Testis (tissue), 3 donors: Measurements from ENCODE around the gene CNNM2. TPM values are rescaled to one million over a fixed set of nuclear protein-coding genes. Genes with fewer than 3 reads are reported as not detected.
A peak's percentile ranks its signal among the peaks of the same experiment; 100 is the strongest.

Experiments
- DNase-seq: peaks from one replicate; pipeline ENCODE4 v3.0.0-alpha.2; 2019
- H3K27ac ChIP-seq, 2 donors: fragments of 200-600 bp; sonication (generic); one replicate each; pipeline ENCODE4 v1.5.1; 2019
- H3K27me3 ChIP-seq: fragments of 200-600 bp; sonication (generic); one replicate; pipeline ENCODE4 v1.5.1; 2019
- H3K36me3 ChIP-seq: fragments of 200-600 bp; sonication (generic); one replicate; pipeline ENCODE4 v1.5.1; 2017; ENCODE audit warnings: low read depth; ENCODE audit errors: missing control alignments
- H3K4me1 ChIP-seq: fragments of 200-600 bp; sonication (generic); one replicate; pipeline ENCODE4 v1.5.1; 2019
- H3K4me3 ChIP-seq, 2 donors: fragments of 200-600 bp; sonication (generic); one replicate each; pipeline ENCODE4 v1.5.1; 2017 to 2019
- H3K9me3 ChIP-seq: fragments of 200-600 bp; sonication (generic); one replicate; pipeline ENCODE4 v1.5.1; 2017
- POLR2A ChIP-seq: fragments of 450-650 bp; IDR thresholded peaks from one replicate; pipeline ENCODE4 v1.6.1; 2017; ENCODE audit warnings: antibody characterized with exemption, mild to moderate bottlenecking, moderate library complexity
- WGBS, 2 donors: methylation state at CpG; one replicate each; pipeline ENCODE4 v1.1.5; 2018; 5-methylcytosine and 5-hydroxymethylcytosine counted together
- intact Hi-C: fragments of 100-400 bp; cut with DNase I; formaldehyde crosslinking; loops from one replicate; pipeline ENCODE4 v1.15.1; 2023; ENCODE audit warnings: low total_unique reads
- polyA plus RNA-seq: library from polyadenylated mRNA; stranded (reverse); fragments of 350-450 nt; fragmentation: Illumina TruSeq; extraction: RNeasy Lipid Tissue Mini Kit (QIAGEN cat#74804); gene quantifications from one replicate; pipeline ENCODE4 v1.2.3, GENCODE V29; 2014; ENCODE audit warnings: low read depth, low replicate concordance; ENCODE audit not compliant: insufficient read depth
- total RNA-seq, 2 donors: library from RNA; depleted of rRNA; stranded (reverse); fragments of >200 nt; gene quantifications; one replicate each; pipeline ENCODE4 v1.2.3, GENCODE V29; 2016
- TF ChIP-seq, protein P1 (sequence below), 3 experiments: fragments of 450-650 bp in 2 of 3; fragments of 200-600 bp in 1 of 3; sonication (generic) in 1 of 3; IDR thresholded peaks; one replicate each; pipeline ENCODE4 v1.5.1; 2016 to 2019; ENCODE audit warnings: antibody characterized with exemption in 3 of 3, mild to moderate bottlenecking in 2 of 3, moderate library complexity in 1 of 3

Gene CNNM2
- total and polyA plus RNA-seq, 3 donors from 2014 or later = 9.8 to 30.5 (median 24.2) TPM

DNA sequence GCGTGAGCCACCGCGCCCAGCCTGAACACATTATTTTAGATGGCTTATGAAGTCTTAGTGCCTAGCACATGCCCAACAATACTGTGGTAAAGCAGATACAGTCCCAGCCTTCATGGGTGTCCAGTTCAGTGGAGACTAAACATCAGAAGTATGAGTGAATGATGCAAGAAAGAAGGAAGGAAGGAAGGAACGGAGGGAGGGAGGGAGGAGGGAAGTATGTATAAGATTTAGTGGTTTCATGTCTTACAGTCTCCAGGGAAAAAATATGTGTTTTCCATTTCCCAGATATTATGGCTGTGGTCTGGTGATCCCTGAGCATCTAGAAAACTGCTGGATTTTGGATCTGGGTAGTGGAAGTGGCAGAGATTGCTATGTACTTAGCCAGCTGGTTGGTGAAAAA lies 45.9 kb upstream of the CNNM2 start:
- Histone ChIP-seq H3K27ac (no peak overlapping the region), H3K4me3 (no peak overlapping the region), H3K9me3 (no peaks in the 10 kb centered on the region), H3K27me3 (no peaks in the 10 kb centered on the region), H3K36me3 (no peaks in the 10 kb centered on the region), H3K4me1 (peaks cover 8% of the 10 kb centered on the region)
- no peak for DNase-seq
- TF ChIP-seq, protein P1, sequence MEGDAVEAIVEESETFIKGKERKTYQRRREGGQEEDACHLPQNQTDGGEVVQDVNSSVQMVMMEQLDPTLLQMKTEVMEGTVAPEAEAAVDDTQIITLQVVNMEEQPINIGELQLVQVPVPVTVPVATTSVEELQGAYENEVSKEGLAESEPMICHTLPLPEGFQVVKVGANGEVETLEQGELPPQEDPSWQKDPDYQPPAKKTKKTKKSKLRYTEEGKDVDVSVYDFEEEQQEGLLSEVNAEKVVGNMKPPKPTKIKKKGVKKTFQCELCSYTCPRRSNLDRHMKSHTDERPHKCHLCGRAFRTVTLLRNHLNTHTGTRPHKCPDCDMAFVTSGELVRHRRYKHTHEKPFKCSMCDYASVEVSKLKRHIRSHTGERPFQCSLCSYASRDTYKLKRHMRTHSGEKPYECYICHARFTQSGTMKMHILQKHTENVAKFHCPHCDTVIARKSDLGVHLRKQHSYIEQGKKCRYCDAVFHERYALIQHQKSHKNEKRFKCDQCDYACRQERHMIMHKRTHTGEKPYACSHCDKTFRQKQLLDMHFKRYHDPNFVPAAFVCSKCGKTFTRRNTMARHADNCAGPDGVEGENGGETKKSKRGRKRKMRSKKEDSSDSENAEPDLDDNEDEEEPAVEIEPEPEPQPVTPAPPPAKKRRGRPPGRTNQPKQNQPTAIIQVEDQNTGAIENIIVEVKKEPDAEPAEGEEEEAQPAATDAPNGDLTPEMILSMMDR (IDR thresholded peaks at IDR 0.05) = no peak
- no peak for TF ChIP-seq POLR2A
- intact Hi-C loops = no loop called here
- WGBS, 2 donors = 78 to 84% methylated on average over 4 of the region's 4 CpGs

DNA sequence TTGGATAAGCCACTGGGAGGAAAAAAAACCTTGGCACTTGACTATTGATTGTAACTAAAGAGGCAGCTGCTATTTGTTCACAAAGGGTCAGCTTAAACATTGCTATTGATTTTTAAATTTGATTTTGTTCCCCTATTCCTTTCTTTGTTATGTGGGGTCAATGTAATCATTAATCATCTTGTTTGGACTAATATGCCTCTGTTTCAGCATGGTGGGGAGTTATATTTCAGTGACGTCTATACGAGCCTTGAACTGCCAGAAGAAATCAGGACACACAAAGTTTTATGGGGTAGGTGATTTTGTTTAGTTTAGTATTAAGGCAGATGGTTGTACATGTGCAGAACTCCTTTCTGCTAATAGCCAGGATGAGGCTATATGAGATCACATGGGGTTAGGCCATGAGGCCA lies 41.3 kb upstream of the CNNM2 start:
- H3K27me3 ChIP-seq = no peaks in the 10 kb centered on the region
- no peak overlapping the region for H3K4me3 ChIP-seq
- TF ChIP-seq POLR2A = no peak
- TF ChIP-seq, protein P1 (IDR thresholded peaks at IDR 0.05) = no peak
- DNase-seq = no peak
- no peaks in the 10 kb centered on the region for H3K36me3 ChIP-seq
- no peaks in the 10 kb centered on the region for H3K9me3 ChIP-seq
- H3K27ac ChIP-seq = no peak overlapping the region
- H3K4me1 ChIP-seq = peaks cover 2% of the 10 kb centered on the region
- WGBS, 2 donors = 72 to 82% methylated on average over 2 of the region's 2 CpGs
- intact Hi-C loops = no loop called here

DNA sequence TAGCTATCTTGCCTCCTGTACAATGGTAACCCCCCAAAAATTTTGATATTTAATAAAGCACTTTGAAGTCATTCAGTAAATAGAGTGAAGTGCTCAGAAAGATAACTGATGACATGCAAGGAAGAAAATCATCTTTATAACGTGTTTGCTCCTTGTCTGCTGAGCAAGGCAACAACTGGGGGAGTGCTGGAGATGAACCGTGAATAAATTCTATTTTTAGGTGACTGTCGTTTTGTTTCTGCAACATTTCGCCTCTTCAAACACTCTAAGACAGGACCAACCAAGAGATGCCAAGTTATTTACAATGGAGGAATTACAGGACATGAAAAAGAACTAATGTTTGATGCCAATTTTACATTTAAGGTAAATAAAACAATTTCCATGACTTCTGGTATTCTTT lies 39.5 kb upstream of the CNNM2 start:
- TF ChIP-seq POLR2A = no peak
- TF ChIP-seq, protein P1 (IDR thresholded peaks at IDR 0.05) = no peak
- H3K36me3 ChIP-seq = no peaks in the 10 kb centered on the region
- no peak overlapping the region for H3K4me3 ChIP-seq
- H3K9me3 ChIP-seq = no peaks in the 10 kb centered on the region
- peaks cover 2% of the 10 kb centered on the region for H3K4me1 ChIP-seq
- peak overlapping the region in 1 of 2 donors; percentile 14 for H3K27ac ChIP-seq
- no peaks in the 10 kb centered on the region for H3K27me3 ChIP-seq
- DNase-seq = peak; percentile 60
- intact Hi-C loops = no loop called here
- 52 to 58% methylated on average over 4 of the region's 4 CpGs for WGBS, 2 donors

DNA sequence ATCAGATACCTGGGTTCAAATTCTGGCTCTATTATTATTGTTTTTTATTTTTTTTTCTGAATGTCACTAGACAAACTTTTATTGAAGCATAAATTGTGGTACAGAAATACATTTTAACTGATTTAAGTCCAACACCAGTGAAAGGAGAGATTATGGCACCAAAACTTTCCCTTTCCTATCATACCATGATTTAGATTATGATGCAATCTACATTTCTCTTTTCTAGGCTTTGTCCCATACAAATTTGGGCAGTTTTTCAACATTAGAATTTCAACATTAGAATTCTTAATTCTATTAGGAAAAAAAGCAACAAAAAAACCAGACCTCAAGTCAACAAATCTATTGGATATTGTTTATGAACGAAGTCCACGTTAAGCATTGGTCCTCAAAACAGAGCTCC lies 37.8 kb upstream of the CNNM2 start:
- TF ChIP-seq, protein P1 (IDR thresholded peaks at IDR 0.05) = no peak
- TF ChIP-seq POLR2A = no peak
- 87 to 92% methylated on average over 2 of the region's 2 CpGs for WGBS, 2 donors
- no peaks in the 10 kb centered on the region for H3K9me3 ChIP-seq
- intact Hi-C loops = no loop called here
- no peak overlapping the region for H3K4me3 ChIP-seq
- DNase-seq = no peak
- no peaks in the 10 kb centered on the region for H3K27me3 ChIP-seq
- H3K36me3 ChIP-seq = no peaks in the 10 kb centered on the region
- no peak overlapping the region for H3K27ac ChIP-seq
- peaks cover 2% of the 10 kb centered on the region for H3K4me1 ChIP-seq

DNA sequence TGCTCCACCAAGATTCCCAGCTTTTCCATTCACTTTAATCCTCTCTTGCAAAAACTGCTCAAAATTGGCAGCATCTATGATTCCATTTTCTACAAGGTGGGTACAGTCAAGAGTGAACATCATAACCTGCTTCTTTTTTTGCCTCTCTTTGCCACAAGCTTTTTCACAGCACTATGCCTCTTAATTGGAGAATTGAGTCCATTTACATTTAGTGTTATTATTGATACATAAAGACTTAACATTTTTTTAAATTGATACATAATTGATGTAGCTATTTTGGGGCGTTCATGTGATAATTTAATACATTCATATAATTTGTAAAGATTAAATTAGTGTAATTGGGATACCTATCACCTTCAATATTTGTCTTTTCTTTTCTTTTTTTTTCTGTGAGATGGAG lies 30.0 kb upstream of the CNNM2 start:
- TF ChIP-seq, protein P1 (IDR thresholded peaks at IDR 0.05) = no peak
- TF ChIP-seq POLR2A = no peak
- intact Hi-C loops = no loop called here
- Histone ChIP-seq H3K4me1 (no peaks in the 10 kb centered on the region), H3K9me3 (no peaks in the 10 kb centered on the region), H3K4me3 (no peak overlapping the region), H3K27me3 (no peaks in the 10 kb centered on the region), H3K27ac (no peak overlapping the region), H3K36me3 (no peaks in the 10 kb centered on the region)
- no peak for DNase-seq
- 81 to 85% methylated on average over 1 of the region's 1 CpG for WGBS, 2 donors
